SJSA1 (cell line): ENCODE measurements around the gene NFIA. TPM values are rescaled to one million over a fixed set of nuclear protein-coding genes. Genes with fewer than 3 reads are reported as not detected.

Experiments used
- DNase-seq, 2 experiments: peaks; one replicate each; pipeline ENCODE4 v3.0.0-alpha.2; 2015 to 2020; ENCODE audit warnings: low spot score in 2 of 2, low read depth in 1 of 2
- H3K27ac ChIP-seq: fragments of 250-450 bp; sonication (Bioruptor Pico); 2 replicates; pipeline ENCODE4 v1.5.1; 2020; ENCODE audit warnings: mild to moderate bottlenecking, moderate library complexity
- H3K27me3 ChIP-seq: fragments of 250-450 bp; sonication (Bioruptor Pico); replicated peaks from 2 replicates; pipeline ENCODE4 v1.5.1; 2020; ENCODE audit warnings: mild to moderate bottlenecking, moderate library complexity
- H3K36me3 ChIP-seq: fragments of 250-450 bp; sonication (Bioruptor Pico); 2 replicates; pipeline ENCODE4 v1.5.1; 2020; ENCODE audit warnings: mild to moderate bottlenecking
- H3K4me1 ChIP-seq: fragments of 250-450 bp; sonication (Bioruptor Pico); replicated peaks from 2 replicates; pipeline ENCODE4 v1.6.1; 2021; ENCODE audit warnings: mild to moderate bottlenecking
- H3K4me3 ChIP-seq: fragments of 250-450 bp; sonication (Bioruptor Pico); 2 replicates; pipeline ENCODE4 v1.5.1; 2020; ENCODE audit warnings: mild to moderate bottlenecking
- H3K9me3 ChIP-seq: fragments of 250-450 bp; sonication (Bioruptor Pico); replicated peaks from 2 replicates; pipeline ENCODE4 v1.5.1; 2020; ENCODE audit warnings: mild to moderate bottlenecking
- total RNA-seq: library from RNA; depleted of rRNA; stranded (reverse); fragments of >200 nt; shearing (Covaris generic); gene quantifications from 2 replicates; pipeline ENCODE4 v1.2.3, GENCODE V29; 2014

The NFIA gene
- total RNA-seq, 1 experiment from 2014 or later, result 0.74 TPM

GRCh38 chr1:61182049-61182448 lies 99.7 kb downstream of the NFIA start:
- no peaks in the 10 kb centered on the region for H3K4me1 ChIP-seq
- H3K9me3 ChIP-seq, result no peaks in the 10 kb centered on the region
- no peak overlapping the region for H3K4me3 ChIP-seq
- no peaks in the 10 kb centered on the region for H3K36me3 ChIP-seq
- no peaks in the 10 kb centered on the region for H3K27me3 ChIP-seq
- no peak overlapping the region for H3K27ac ChIP-seq
- DNase-seq, result no peak

GRCh38 chr1:61182480-61182879 lies 100.1 kb downstream of the NFIA start:
- DNase-seq, result no peak
- no peaks in the 10 kb centered on the region for H3K27me3 ChIP-seq
- no peaks in the 10 kb centered on the region for H3K9me3 ChIP-seq
- no peak overlapping the region for H3K4me3 ChIP-seq
- no peaks in the 10 kb centered on the region for H3K4me1 ChIP-seq
- no peak overlapping the region for H3K27ac ChIP-seq
- H3K36me3 ChIP-seq, result no peaks in the 10 kb centered on the region

GRCh38 chr1:61183471-61184039 lies 101.2 kb downstream of the NFIA start:
- no peaks in the 10 kb centered on the region for H3K36me3 ChIP-seq
- no peaks in the 10 kb centered on the region for H3K9me3 ChIP-seq
- peak in 1 of 2 experiments; percentile 6 for DNase-seq
- H3K4me3 ChIP-seq, result no peak overlapping the region
- H3K27me3 ChIP-seq, result no peaks in the 10 kb centered on the region
- H3K27ac ChIP-seq, result no peak overlapping the region
- no peaks in the 10 kb centered on the region for H3K4me1 ChIP-seq

- no peaks in the 10 kb centered on the region for H3K36me3 ChIP-seq
- H3K27ac ChIP-seq, result no peak overlapping the region
- no peaks in the 10 kb centered on the region for H3K27me3 ChIP-seq
- DNase-seq, result peak in 1 of 2 experiments; percentile 2
- H3K4me1 ChIP-seq, result no peaks in the 10 kb centered on the region
- no peaks in the 10 kb centered on the region for H3K9me3 ChIP-seq
- no peak overlapping the region for H3K4me3 ChIP-seq
Measured at GRCh38 chr1:61184040-61184713, 101.8 kb downstream of the NFIA start.

GRCh38 chr1:61184714-61185106 lies 102.3 kb downstream of the NFIA start:
- H3K4me1 ChIP-seq, result no peaks in the 10 kb centered on the region
- H3K27me3 ChIP-seq, result no peaks in the 10 kb centered on the region
- no peaks in the 10 kb centered on the region for H3K9me3 ChIP-seq
- no peak for DNase-seq
- H3K4me3 ChIP-seq, result no peak overlapping the region
- no peaks in the 10 kb centered on the region for H3K36me3 ChIP-seq
- no peak overlapping the region for H3K27ac ChIP-seq

GRCh38 chr1:61186753-61187152 lies 104.4 kb downstream of the NFIA start:
- Histone ChIP-seq H3K27ac (no peak overlapping the region), H3K27me3 (no peaks in the 10 kb centered on the region), H3K9me3 (no peaks in the 10 kb centered on the region), H3K36me3 (no peaks in the 10 kb centered on the region), H3K4me1 (no peaks in the 10 kb centered on the region), H3K4me3 (no peak overlapping the region)
- DNase-seq, result no peak

GRCh38 chr1:61187352-61188086 lies 105.2 kb downstream of the NFIA start:
- no peak overlapping the region for H3K27ac ChIP-seq
- no peaks in the 10 kb centered on the region for H3K36me3 ChIP-seq
- H3K9me3 ChIP-seq, result no peaks in the 10 kb centered on the region

GRCh38 chr1:61190153-61190552 lies 107.8 kb downstream of the NFIA start:
- DNase-seq, result no peak
- no peaks in the 10 kb centered on the region for H3K36me3 ChIP-seq
- no peak overlapping the region for H3K4me3 ChIP-seq
- H3K27ac ChIP-seq, result no peak overlapping the region
- H3K4me1 ChIP-seq, result no peaks in the 10 kb centered on the region
- no peaks in the 10 kb centered on the region for H3K27me3 ChIP-seq
- no peaks in the 10 kb centered on the region for H3K9me3 ChIP-seq

More at GRCh38 chr1:61187352-61188086, 105.2 kb downstream of the NFIA start:
- Histone ChIP-seq H3K4me3 (no peak overlapping the region), H3K27me3 (no peaks in the 10 kb centered on the region), H3K4me1 (no peaks in the 10 kb centered on the region)
- no peak for DNase-seq

GRCh38 chr1:61190618-61191432 lies 108.5 kb downstream of the NFIA start:
- H3K36me3 ChIP-seq, result no peaks in the 10 kb centered on the region
- no peak overlapping the region for H3K27ac ChIP-seq
- no peak overlapping the region for H3K4me3 ChIP-seq
- H3K9me3 ChIP-seq, result no peaks in the 10 kb centered on the region
- DNase-seq, result no peak
- H3K4me1 ChIP-seq, result no peaks in the 10 kb centered on the region
- H3K27me3 ChIP-seq, result no peaks in the 10 kb centered on the region

- DNase-seq, result no peak
- Histone ChIP-seq H3K9me3 (no peaks in the 10 kb centered on the region), H3K4me1 (no peaks in the 10 kb centered on the region), H3K27ac (no peak overlapping the region), H3K36me3 (no peaks in the 10 kb centered on the region), H3K4me3 (no peak overlapping the region), H3K27me3 (no peaks in the 10 kb centered on the region)
Measured at GRCh38 chr1:61191433-61191720, 109.0 kb downstream of the NFIA start.

GRCh38 chr1:61192663-61193330 lies 110.4 kb downstream of the NFIA start:
- Histone ChIP-seq H3K27ac (no peak overlapping the region), H3K27me3 (no peaks in the 10 kb centered on the region), H3K4me3 (no peak overlapping the region), H3K36me3 (no peaks in the 10 kb centered on the region), H3K9me3 (no peaks in the 10 kb centered on the region), H3K4me1 (no peaks in the 10 kb centered on the region)
- no peak for DNase-seq

- Histone ChIP-seq H3K27me3 (no peaks in the 10 kb centered on the region), H3K4me3 (no peak overlapping the region), H3K4me1 (no peaks in the 10 kb centered on the region), H3K36me3 (no peaks in the 10 kb centered on the region), H3K9me3 (no peaks in the 10 kb centered on the region), H3K27ac (no peak overlapping the region)
- no peak for DNase-seq
Measured at GRCh38 chr1:61193808-61194207, 111.4 kb downstream of the NFIA start.

- no peak for DNase-seq
- H3K9me3 ChIP-seq, result no peaks in the 10 kb centered on the region
- H3K27ac ChIP-seq, result no peak overlapping the region
- H3K27me3 ChIP-seq, result no peaks in the 10 kb centered on the region
- no peaks in the 10 kb centered on the region for H3K4me1 ChIP-seq
- H3K36me3 ChIP-seq, result no peaks in the 10 kb centered on the region
- H3K4me3 ChIP-seq, result no peak overlapping the region
Measured at GRCh38 chr1:61198554-61198953, 116.2 kb downstream of the NFIA start.
